Measurements from ENCODE around the gene MYO7B.
"Not testable (repeated sequence)": the region's sequence is repeated elsewhere in the genome, so short reads cannot be mapped to it uniquely, and the experiment has no call there.

The MYO7B gene

DNA sequence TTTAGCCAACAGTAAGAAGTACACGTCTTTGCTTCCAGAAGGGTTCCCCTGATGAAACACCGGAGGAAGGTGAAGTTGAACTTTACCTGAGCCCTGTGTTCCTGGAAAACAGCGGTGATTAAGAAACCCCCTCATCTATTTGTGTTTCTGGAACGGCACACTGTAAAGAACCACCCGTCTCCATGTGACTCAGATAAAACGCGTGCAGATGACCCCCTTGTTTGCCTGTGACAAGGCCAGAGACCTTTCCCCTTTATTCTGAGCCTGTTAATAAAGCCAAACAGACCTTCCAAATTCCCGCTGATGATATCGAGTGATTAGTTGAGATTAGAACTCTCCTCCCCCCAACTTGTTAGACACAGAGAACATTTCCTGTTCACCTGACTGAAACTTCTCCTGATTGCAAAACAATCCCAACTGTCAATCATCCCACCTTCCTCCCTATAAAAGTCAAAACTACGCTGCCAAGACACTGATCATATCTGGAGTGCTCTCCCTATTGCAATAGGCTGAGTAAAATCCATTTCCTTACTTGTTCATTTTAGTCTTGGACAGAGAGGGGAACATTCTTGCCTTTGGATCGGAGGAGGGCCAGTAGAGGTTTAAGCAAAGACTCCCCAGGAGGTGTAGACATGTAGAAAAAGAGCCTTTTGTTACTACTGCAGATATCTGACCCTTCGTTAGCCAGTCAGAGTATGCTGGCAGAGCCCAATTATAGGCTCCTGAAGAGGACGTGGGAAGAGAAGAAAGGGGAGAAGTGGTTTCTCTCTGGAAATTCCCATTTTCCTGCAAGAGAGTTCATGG lies 8.3 kb upstream of the MYO7B start:
- peak overlapping the region; percentile 97 for H3K27ac ChIP-seq
- TF ChIP-seq POLR2AphosphoS5 (IDR thresholded peaks at IDR 0.05; ENCODE audit: borderline replicate concordance, low read depth, low read length) (no peak), EZH2 (IDR thresholded peaks at IDR 0.05) (no peak), FOXP2 (optimal IDR thresholded peaks at IDR 0.05; ENCODE audit: control extremely low read depth, extremely low read length, insufficient read depth) (no peak)
- peak overlapping the region; percentile 99 for H3K4me3 ChIP-seq
- DNase-seq (ENCODE audit: low read depth, low spot score), result no peak
- H3K36me3 ChIP-seq (ENCODE audit: insufficient read depth, low read length), result peaks cover 20% of the 10 kb centered on the region
- no peaks in the 10 kb centered on the region for H3K9me3 ChIP-seq (ENCODE audit: low read depth, low read length)
- H3K9ac ChIP-seq (ENCODE audit: insufficient read length), result peak overlapping the region; percentile 99

- no peak for TF ChIP-seq POLR2AphosphoS5 (IDR thresholded peaks at IDR 0.05; ENCODE audit: borderline replicate concordance, low read depth, low read length)
- no peak for TF ChIP-seq FOXP2 (optimal IDR thresholded peaks at IDR 0.05; ENCODE audit: control extremely low read depth, extremely low read length, insufficient read depth)
- no peak for TF ChIP-seq EZH2 (IDR thresholded peaks at IDR 0.05)
- Histone ChIP-seq H3K9me3 (ENCODE audit: low read depth, low read length) (no peaks in the 10 kb centered on the region), H3K9ac (ENCODE audit: insufficient read length) (no peak overlapping the region), H3K4me3 (no peak overlapping the region), H3K27ac (no peak overlapping the region), H3K36me3 (ENCODE audit: insufficient read depth, low read length) (peaks cover 7% of the 10 kb centered on the region)
- no peak for DNase-seq (ENCODE audit: low read depth, low spot score)
Observed at GRCh38 chr2:127528487-127528886, 7.0 kb upstream of the MYO7B start.

- not testable (repeated sequence) for H3K9ac ChIP-seq (ENCODE audit: insufficient read length); H3K9me3 ChIP-seq (ENCODE audit: low read depth, low read length); H3K4me3 ChIP-seq; H3K27ac ChIP-seq; H3K36me3 ChIP-seq (ENCODE audit: insufficient read depth, low read length); DNase-seq (ENCODE audit: low read depth, low spot score)
Observed at GRCh38 chr2:127529416-127529815, 6.1 kb upstream of the MYO7B start.

- DNase-seq (ENCODE audit: low read depth, low spot score), result no peak
Observed at GRCh38 chr2:127530245-127531140, 5.0 kb upstream of the MYO7B start.

DNA sequence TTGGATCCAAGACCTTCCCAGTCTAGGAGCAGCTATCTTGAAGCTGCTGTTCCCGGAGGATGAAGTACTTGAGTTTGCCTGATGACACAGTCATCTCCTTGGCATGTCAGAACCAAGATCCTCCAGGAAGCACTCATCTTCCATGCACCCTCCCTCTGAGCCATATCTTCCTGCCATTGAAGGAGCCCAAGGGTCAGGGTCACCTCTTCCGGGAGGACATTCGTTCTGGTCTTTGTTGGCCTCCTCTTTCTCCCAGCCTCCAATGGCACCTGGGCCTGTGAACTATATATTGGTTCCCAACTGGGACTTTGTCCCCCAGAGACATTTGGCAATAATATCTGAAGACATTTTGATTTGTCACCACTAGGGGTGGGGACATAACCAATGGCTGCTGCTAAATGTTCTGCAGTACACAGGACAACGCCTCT lies 4.2 kb upstream of the MYO7B start:
- no peaks in the 10 kb centered on the region for H3K9me3 ChIP-seq (ENCODE audit: low read depth, low read length)
- no peak overlapping the region for H3K27ac ChIP-seq
- no peak overlapping the region for H3K4me3 ChIP-seq
- no peaks in the 10 kb centered on the region for H3K36me3 ChIP-seq (ENCODE audit: insufficient read depth, low read length)
- no peak for DNase-seq (ENCODE audit: low read depth, low spot score)
- H3K9ac ChIP-seq (ENCODE audit: insufficient read length), result no peak overlapping the region
- TF ChIP-seq POLR2AphosphoS5 (IDR thresholded peaks at IDR 0.05; ENCODE audit: borderline replicate concordance, low read depth, low read length) (no peak), FOXP2 (optimal IDR thresholded peaks at IDR 0.05; ENCODE audit: control extremely low read depth, extremely low read length, insufficient read depth) (no peak), EZH2 (IDR thresholded peaks at IDR 0.05) (no peak)

More at GRCh38 chr2:127530245-127531140, 5.0 kb upstream of the MYO7B start:
- TF ChIP-seq POLR2AphosphoS5 (IDR thresholded peaks at IDR 0.05; ENCODE audit: borderline replicate concordance, low read depth, low read length) (no peak), EZH2 (IDR thresholded peaks at IDR 0.05) (no peak), FOXP2 (optimal IDR thresholded peaks at IDR 0.05; ENCODE audit: control extremely low read depth, extremely low read length, insufficient read depth) (no peak)
- Histone ChIP-seq H3K4me3 (no peak overlapping the region), H3K9ac (ENCODE audit: insufficient read length) (no peak overlapping the region), H3K27ac (no peak overlapping the region), H3K9me3 (ENCODE audit: low read depth, low read length) (no peaks in the 10 kb centered on the region), H3K36me3 (ENCODE audit: insufficient read depth, low read length) (no peaks in the 10 kb centered on the region)

- no peaks in the 10 kb centered on the region for H3K9me3 ChIP-seq (ENCODE audit: low read depth, low read length)
- H3K9ac ChIP-seq (ENCODE audit: insufficient read length), result no peak overlapping the region
- TF ChIP-seq EZH2 (IDR thresholded peaks at IDR 0.05) (no peak), FOXP2 (optimal IDR thresholded peaks at IDR 0.05; ENCODE audit: control extremely low read depth, extremely low read length, insufficient read depth) (no peak), POLR2AphosphoS5 (IDR thresholded peaks at IDR 0.05; ENCODE audit: borderline replicate concordance, low read depth, low read length) (no peak)
- no peak overlapping the region for H3K27ac ChIP-seq
- H3K36me3 ChIP-seq (ENCODE audit: insufficient read depth, low read length), result no peaks in the 10 kb centered on the region
- DNase-seq (ENCODE audit: low read depth, low spot score), result no peak
- H3K4me3 ChIP-seq, result no peak overlapping the region
Observed at GRCh38 chr2:127532296-127532695, 3.2 kb upstream of the MYO7B start.

GRCh38 chr2:127535918-127536317 lies 435 bp downstream of the MYO7B start:
- Histone ChIP-seq H3K9ac (ENCODE audit: insufficient read length) (no peak overlapping the region), H3K9me3 (ENCODE audit: low read depth, low read length) (no peaks in the 10 kb centered on the region), H3K36me3 (ENCODE audit: insufficient read depth, low read length) (no peaks in the 10 kb centered on the region), H3K27ac (no peak overlapping the region), H3K4me3 (no peak overlapping the region)
- no peak for DNase-seq (ENCODE audit: low read depth, low spot score)
- TF ChIP-seq POLR2AphosphoS5 (IDR thresholded peaks at IDR 0.05; ENCODE audit: borderline replicate concordance, low read depth, low read length) (no peak), EZH2 (IDR thresholded peaks at IDR 0.05) (no peak), FOXP2 (optimal IDR thresholded peaks at IDR 0.05; ENCODE audit: control extremely low read depth, extremely low read length, insufficient read depth) (no peak)

DNA sequence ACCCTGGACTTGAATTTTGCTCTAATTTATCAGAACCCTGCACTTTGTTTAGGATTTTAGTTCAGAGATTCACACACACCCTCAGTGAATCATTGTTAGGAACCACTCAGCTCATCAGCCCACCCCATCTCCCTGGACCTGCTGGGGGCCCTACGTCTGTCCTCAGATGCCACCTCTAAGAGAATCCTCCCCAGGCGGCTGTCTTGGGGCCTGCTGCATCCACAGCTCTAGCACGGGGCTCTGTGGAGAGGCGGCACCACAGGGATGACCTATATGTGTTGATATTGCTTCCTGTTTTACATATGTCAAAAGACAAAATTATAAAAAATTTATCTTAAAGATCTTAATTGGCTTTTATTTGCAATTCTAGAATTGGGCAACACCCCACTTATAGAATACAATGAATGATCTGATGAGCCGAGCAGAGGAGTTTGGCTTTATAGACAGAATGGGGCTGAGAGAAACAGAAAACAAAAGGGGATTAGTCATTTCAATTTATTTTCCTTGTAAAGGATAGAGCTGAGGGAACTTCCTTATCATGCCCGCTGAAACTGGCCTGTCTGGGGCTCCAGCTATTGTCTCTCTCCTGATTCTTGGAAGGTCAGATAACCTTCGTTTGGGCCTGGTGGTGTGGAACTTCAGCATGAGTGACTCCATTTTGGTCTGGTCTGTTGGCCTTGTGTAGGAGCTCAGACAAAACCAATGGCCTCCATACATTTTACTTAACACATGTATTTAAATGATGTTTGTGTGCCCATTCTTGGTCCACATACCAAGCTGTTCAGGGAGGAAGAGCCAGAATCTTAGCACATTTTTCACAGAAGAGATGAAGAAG lies 1.4 kb downstream of the MYO7B start:
- TF ChIP-seq FOXP2 (optimal IDR thresholded peaks at IDR 0.05; ENCODE audit: control extremely low read depth, extremely low read length, insufficient read depth) (no peak), POLR2AphosphoS5 (IDR thresholded peaks at IDR 0.05; ENCODE audit: borderline replicate concordance, low read depth, low read length) (no peak), EZH2 (IDR thresholded peaks at IDR 0.05) (no peak)
- no peak for DNase-seq (ENCODE audit: low read depth, low spot score)
- no peak overlapping the region for H3K9ac ChIP-seq (ENCODE audit: insufficient read length)

More for the DNA sequence above, 1.4 kb downstream of the MYO7B start:
- Histone ChIP-seq H3K36me3 (ENCODE audit: insufficient read depth, low read length) (no peaks in the 10 kb centered on the region), H3K9me3 (ENCODE audit: low read depth, low read length) (no peaks in the 10 kb centered on the region), H3K27ac (no peak overlapping the region), H3K4me3 (no peak overlapping the region)

Measured in SK-N-MC (cell line).